Measurements from ENCODE around the gene RSPO1.

RSPO1 gene

GRCh38 chr1:37656026-37656425 is 21.3 kb upstream of the RSPO1 start:
- peak; percentile 20 for DNase-seq

- DNase-seq: no peak
Observed at GRCh38 chr1:37655274-37655673, 20.6 kb upstream of the RSPO1 start.

DNA sequence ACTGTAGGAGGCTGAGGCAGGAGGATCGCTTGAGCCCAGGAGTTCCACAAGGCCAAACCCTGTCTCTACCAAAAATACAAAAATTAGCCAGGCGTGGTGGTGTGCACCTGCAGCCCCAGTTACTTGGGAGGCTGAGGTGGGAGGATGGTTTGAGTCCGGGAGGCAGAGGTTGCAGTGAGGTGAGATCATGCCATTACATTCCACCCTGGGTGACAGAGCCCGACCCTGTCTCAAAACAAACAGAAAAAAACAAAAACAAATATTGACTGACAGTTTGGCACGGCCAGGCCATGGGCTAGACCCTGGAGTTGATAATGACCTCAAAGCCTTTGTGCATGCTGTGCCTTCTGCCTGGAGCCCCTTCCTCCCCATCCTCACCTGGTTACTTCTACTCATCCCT is 19.2 kb upstream of the RSPO1 start:
- DNase-seq: no peak

DNA sequence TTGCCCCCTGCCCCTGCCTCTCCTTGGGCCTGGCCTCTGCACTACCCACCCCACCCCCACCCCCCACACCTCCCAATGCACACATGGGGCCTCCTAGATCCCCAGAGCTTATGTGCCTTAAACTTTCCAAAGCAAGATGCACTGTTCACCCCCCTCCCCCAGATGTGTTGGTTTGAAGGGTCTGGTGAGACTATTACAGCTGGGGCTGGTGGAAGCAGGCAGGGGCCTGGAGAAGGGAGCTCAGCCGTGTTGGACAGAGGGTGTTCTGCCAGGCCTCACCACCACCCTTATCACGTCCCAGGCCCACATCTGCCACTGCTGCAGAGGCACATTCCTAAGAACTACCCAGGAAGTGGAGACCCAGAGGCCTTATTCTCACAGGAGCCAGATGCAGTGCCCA is 18.3 kb upstream of the RSPO1 start:
- no peak for DNase-seq

DNA sequence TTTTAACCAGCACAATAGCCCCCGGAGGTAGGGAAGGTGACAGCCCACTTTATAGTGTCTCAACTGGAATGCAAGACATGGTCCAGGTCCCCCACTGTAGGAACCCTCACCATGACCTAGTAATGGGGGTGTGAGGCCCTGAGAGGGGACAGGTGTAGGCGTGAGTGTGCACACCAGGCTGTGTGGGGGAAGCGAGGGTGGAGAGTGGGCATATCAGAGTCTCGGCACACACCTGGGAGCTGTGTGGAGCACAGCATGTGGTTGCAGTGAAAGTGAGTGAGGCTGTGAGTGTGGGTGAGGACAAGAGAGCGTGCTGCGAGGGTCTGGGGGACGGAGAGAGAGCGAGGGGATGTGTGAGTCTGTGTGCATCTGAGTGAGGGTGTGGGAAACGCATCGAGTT is 17.1 kb upstream of the RSPO1 start:
- no peak for DNase-seq

- no peak for DNase-seq
Observed at GRCh38 chr1:37650721-37651120, 16.0 kb upstream of the RSPO1 start.

DNA sequence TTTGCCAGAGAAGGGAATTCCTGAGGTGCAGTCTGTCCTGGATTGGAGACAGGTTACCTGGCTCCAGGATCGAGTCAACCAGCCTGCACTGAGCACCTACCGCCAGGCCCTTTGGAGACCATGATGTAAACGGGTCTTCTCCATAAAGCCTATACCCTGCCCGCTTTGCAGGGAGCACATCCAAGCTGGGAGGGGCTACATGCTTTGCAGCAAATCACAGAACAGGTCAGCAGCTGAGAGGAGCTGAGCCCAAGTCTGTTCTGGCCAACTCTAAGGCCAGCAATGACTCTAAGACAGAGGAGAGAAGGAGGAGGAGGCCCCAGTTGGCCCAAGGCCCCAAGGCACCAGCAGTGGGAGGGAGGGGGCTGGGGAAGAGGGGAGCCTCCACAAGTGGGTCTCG is 15.5 kb upstream of the RSPO1 start:
- DNase-seq: no peak

GRCh38 chr1:37647281-37647680 is 12.6 kb upstream of the RSPO1 start:
- no peak for DNase-seq

- no peak for DNase-seq
Observed at GRCh38 chr1:37641059-37641458, 6.4 kb upstream of the RSPO1 start.

DNA sequence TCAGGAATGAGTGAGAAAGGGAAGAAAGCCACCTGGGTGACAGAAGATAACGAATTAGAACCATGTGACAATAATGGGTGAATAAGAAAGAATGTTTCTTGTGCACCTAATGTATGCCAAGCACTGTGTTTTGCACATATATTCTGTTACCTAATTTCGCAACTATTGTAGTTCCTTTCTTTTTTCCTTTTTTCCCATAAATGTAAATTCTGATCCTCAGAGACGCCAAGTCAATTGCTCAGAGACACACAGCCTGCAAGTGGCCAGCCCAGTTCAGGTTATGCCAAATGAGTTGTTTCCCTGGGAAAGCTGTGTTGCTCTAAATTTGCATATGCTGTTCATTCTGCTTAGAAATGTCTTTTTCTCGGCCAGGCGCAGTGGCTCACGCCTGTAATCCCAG is 1.7 kb upstream of the RSPO1 start:
- DNase-seq: no peak

GRCh38 chr1:37634992-37635902 is 555 bp upstream of the RSPO1 start:
- DNase-seq: no peak

GRCh38 chr1:37633938-37634243 is 801 bp downstream of the RSPO1 start:
- no peak for DNase-seq

GRCh38 chr1:37633040-37633937 is 1.4 kb downstream of the RSPO1 start:
- no peak for DNase-seq

DNA sequence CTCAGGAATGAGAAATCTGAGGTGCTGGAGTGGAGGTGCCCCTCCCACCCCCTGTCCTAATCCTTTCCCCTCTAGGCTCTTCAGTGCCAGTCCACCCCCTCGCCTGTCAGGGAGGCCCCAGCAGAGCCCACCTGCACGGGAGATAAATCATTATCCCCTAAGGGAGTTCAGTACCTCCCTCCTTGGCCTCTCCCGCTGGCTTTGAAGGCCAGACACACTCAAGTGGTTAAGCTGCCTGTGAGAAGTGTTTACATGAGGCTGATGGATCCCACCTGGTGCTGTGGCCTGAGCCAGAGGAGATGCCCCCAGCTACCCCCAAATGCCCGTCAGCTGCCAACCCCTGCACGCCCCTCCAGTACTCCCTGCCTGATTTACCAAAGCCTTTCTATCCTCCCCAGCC is 3.7 kb downstream of the RSPO1 start:
- no peak for DNase-seq

DNA sequence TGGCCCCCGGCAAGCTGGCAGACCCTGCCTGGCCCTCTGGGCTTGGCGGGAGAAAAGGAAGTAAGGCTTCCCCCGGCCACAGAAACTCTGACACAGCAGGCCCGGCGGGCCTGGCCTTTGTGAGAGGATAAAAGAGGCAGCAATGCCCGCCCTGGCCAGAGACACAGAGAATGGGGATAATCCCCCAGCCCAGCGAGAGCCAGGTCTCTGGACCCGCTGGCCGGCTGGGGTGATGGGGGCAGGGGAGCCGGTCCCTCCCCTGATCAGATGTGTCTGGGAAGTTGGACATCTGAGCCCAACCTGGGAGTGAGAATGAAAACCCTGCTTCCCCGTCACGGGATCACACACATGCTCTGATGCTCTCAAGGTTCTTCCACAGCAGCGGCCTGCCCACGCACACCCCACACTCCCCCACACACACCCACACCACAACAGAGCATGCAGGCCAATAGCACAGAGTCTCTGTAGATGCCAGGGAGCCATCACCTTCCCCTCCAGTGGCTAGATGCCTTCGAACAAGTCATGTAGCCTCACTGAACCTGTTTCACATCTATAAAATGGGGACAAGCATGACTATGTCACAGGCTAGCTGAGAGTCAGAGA is 4.2 kb downstream of the RSPO1 start:
- DNase-seq: no peak

GRCh38 chr1:37629726-37630425 is 4.8 kb downstream of the RSPO1 start:
- DNase-seq: no peak

DNA sequence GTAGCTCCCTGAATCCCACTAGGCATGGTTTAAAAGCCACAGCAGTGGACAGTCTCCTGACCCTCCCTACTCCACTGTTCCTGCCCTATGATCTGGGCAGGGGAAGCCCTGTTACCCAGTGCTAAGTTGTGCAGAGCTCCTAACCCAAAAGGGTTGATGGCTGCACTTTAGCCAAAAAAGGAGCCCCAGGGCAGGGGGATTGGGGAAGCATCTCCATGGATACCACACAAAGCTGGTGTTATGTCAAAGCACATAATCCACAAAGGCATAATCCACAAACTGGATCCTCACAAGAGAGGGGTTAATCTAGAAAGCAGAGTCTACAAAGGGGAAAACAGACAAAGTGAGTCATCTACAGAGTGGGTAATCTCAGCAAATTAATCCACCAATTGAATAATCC is 5.7 kb downstream of the RSPO1 start:
- no peak for DNase-seq

DNA sequence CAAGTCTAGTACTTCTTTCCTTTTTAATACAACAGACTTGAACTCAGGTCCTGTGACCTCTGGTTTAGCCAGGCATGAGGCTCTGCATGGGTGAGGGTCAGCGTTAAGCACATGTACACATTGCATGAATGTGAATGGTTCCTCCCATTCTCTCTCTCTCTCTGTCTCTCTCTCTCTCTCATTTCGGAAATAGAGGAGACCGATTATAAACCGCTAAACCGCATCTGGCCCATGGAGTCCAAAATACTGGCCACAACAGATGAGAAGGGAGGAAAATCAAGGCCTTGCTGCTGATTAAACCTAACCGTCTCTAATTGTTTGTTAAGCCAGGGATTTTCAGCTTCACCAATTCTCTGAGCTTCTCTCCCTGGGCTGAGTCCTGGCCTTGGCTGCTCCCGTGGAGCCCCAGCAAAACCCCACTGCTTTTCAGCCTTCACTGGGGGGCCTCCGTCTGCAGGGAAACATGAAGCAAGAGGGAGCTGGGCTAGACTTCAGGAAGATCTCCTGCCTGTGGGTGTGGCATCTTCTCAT is 6.6 kb downstream of the RSPO1 start:
- no peak for DNase-seq

GRCh38 chr1:37622131-37622530 is 12.6 kb downstream of the RSPO1 start:
- DNase-seq: no peak

GRCh38 chr1:37621326-37621870 is 13.3 kb downstream of the RSPO1 start:
- DNase-seq: no peak

GRCh38 chr1:37620707-37621106 is 14.0 kb downstream of the RSPO1 start:
- DNase-seq: no peak

GRCh38 chr1:37616330-37616729 is 18.4 kb downstream of the RSPO1 start:
- no peak for DNase-seq

DNA sequence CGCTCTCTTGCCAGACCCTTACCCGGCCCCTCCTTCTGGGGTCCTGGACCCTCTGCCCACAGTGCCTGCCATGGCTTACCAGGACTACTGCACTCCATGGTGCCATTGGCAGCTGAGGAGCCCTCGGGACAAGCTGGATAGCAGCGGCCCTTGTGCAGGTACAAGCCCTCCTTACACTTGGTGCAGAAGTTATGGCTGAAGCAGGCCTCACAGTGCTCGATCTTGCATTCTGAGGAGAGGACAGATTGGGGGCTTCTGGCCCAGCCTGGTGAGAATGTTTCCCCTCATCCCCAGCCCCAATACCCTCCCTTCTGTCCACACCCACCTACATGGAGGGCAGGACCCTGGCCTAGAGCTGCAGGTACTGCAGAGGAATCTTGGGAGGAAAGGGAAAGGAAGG is 20.6 kb downstream of the RSPO1 start:
- no peak for DNase-seq

Measured in NCI-H345 (cell line).